Panc1 (cell line): ENCODE results near the gene LLGL1. TPM values are rescaled to one million over a fixed set of nuclear protein-coding genes. Genes with fewer than 3 reads are reported as not detected.

Experiments
- ATAC-seq: fragments of 200-7000 bp; cut with Tn5 transposase; 2 replicates; pipeline ENCODE4 v1.9.1; 2020; ENCODE audit warnings: mild to moderate bottlenecking, moderate library complexity
- BruUV-seq: library from RNA; stranded (reverse); fragments of 400-500 nt; replicated peaks from 2 replicates; lab custom pipeline; 2021; lab: Mats Ljungman, UMichigan
- CTCF ChIA-PET: fragments of 300-600 bp; sonication (Branson Sonifier 250); formaldehyde crosslinking; loops from one replicate; lab custom pipeline; 2022; ENCODE audit warnings: antibody characterized with exemption; lab: Charles Lee
- POLR2A ChIA-PET: fragments of 300-600 bp; sonication (Branson Sonifier 250); formaldehyde crosslinking; loops from one replicate; lab custom pipeline; 2022; ENCODE audit warnings: antibody characterized with exemption; lab: Charles Lee
- DNase-seq: peaks from one replicate; pipeline ENCODE4 v3.0.0-alpha.2; 2010; ENCODE audit warnings: low read depth, low spot score
- H3K27ac ChIP-seq: 2 replicates; pipeline ENCODE4 v1.5.1; 2011; ENCODE audit warnings: mild to moderate bottlenecking, low read length, inconsistent platforms
- H3K27me3 ChIP-seq: fragments of 200-500 bp; sonication (Bioruptor generic); 2 replicates; pipeline ENCODE4 v1.6.0; 2014; ENCODE audit warnings: low read length, inconsistent platforms; ENCODE audit not compliant: control insufficient read depth, insufficient read depth
- H3K36me3 ChIP-seq: fragments of 200-500 bp; sonication (Bioruptor generic); 2 replicates; pipeline ENCODE4 v1.5.1; 2014; ENCODE audit warnings: inconsistent platforms, mild to moderate bottlenecking, low read length, moderate library complexity; ENCODE audit not compliant: control insufficient read depth, insufficient read depth
- H3K4me1 ChIP-seq: 2 replicates; pipeline ENCODE4 v1.5.1; 2011; ENCODE audit warnings: inconsistent platforms, mild to moderate bottlenecking, low read length, moderate library complexity; ENCODE audit not compliant: control insufficient read depth, insufficient read depth
- H3K4me3 ChIP-seq, 2 experiments: 2 replicates each; pipeline ENCODE4 v1.5.1; 2011 to 2012; ENCODE audit warnings: low read depth in 2 of 2, low read length in 2 of 2, mild to moderate bottlenecking in 2 of 2, inconsistent platforms in 1 of 2, moderate library complexity in 1 of 2
- H3K9me3 ChIP-seq: fragments of 200-500 bp; sonication (Bioruptor generic); 2 replicates; pipeline ENCODE4 v1.5.1; 2014; ENCODE audit warnings: low read depth, mild to moderate bottlenecking, inconsistent platforms, low read length, moderate library complexity; ENCODE audit not compliant: control insufficient read depth, insufficient read depth
- POLR2AphosphoS5 ChIP-seq: IDR thresholded peaks from 2 replicates; pipeline ENCODE4 v1.6.1; 2012; ENCODE audit warnings: mild to moderate bottlenecking, low read depth, low read length, moderate library complexity
- SIN3A ChIP-seq: IDR thresholded peaks from 2 replicates; pipeline ENCODE4 v1.6.1; 2012; ENCODE audit warnings: low read depth, mild to moderate bottlenecking, low read length, moderate library complexity, borderline replicate concordance; ENCODE audit not compliant: insufficient read depth
- TCF7L2 ChIP-seq: IDR thresholded peaks from 2 replicates; pipeline ENCODE4 v1.6.1; 2011; ENCODE audit warnings: mild to moderate bottlenecking, low read depth, low read length, inconsistent platforms
- in situ Hi-C: cut with HindIII; loops from 2 replicates; pipeline ENCODE4 v1.10.0; 2016; ENCODE audit warnings: low sequenced_read_pairs, low pct_unique_long_range_greater_than_20kb
- intact Hi-C: fragments of 100-400 bp; cut with micrococcal nuclease; formaldehyde crosslinking; loops from one replicate; pipeline ENCODE4 v1.10.0; 2022; ENCODE audit not compliant: unreplicated experiment
- total RNA-seq: library from RNA; stranded (reverse); gene quantifications from one replicate; pipeline ENCODE4 v1.2.1, GENCODE V29; 2021; ENCODE audit not compliant: unreplicated experiment
- TF ChIP-seq, protein P1 (sequence below): fragments of 450-650 bp; IDR thresholded peaks from 2 replicates; pipeline ENCODE4 v1.5.1; 2017; ENCODE audit warnings: mild to moderate bottlenecking
- TF ChIP-seq, protein P2 (sequence below), 2 experiments: IDR thresholded peaks; 2 replicates each; pipeline ENCODE4 v1.6.1; 2011 to 2012; ENCODE audit warnings: low read depth in 2 of 2, control low read depth in 1 of 2, low read length in 1 of 2, mild to moderate bottlenecking in 1 of 2, moderate library complexity in 1 of 2; ENCODE audit not compliant: insufficient read depth in 1 of 2

The LLGL1 gene
- total RNA-seq, 1 experiment from 2014 or later = 18.4 TPM

DNA sequence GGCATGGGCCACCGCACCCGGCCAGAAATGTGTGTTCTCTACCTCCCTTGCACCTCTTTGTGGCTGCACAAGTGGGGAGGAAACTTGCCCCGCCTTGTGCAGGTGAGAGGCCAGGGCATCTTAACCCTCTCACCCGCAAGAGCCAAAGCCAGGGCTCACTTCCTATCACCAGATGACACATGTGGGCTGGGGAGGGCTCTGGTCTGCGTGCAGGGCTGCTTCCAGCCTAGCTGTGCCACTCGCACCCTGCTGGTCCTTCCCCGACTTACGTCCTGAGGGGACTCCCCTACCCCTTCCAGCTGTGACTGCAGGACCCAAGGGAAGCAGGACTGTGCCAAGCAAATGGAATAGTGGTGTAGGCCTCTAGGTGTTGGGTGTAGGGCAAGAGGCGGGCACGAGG, 41.9 kb downstream of the LLGL1 start:
- ChIA-PET POLR2A (interaction anchor here (0.5 kb wide), 1 partner anchor 67 kb away, joined by 4 read pairs; no protein-coding TSS in a partner anchor), CTCF (no interaction called here)
- H3K27ac ChIP-seq = no peak overlapping the region
- intact Hi-C loops (no loop called here), in situ Hi-C loops (no loop called here)
- no TSS peak for BruUV-seq
- DNase-seq (no peak), ATAC-seq (peak; percentile 20; the same call in 1 of the 2 replicates)
- H3K27me3 ChIP-seq = no peaks in the 10 kb centered on the region
- no peaks in the 10 kb centered on the region for H3K4me1 ChIP-seq
- H3K4me3 ChIP-seq = no peak overlapping the region
- H3K36me3 ChIP-seq = no peaks in the 10 kb centered on the region
- no peak for TF ChIP-seq SIN3A
- no peak for TF ChIP-seq TCF7L2
- TF ChIP-seq, protein P1, sequence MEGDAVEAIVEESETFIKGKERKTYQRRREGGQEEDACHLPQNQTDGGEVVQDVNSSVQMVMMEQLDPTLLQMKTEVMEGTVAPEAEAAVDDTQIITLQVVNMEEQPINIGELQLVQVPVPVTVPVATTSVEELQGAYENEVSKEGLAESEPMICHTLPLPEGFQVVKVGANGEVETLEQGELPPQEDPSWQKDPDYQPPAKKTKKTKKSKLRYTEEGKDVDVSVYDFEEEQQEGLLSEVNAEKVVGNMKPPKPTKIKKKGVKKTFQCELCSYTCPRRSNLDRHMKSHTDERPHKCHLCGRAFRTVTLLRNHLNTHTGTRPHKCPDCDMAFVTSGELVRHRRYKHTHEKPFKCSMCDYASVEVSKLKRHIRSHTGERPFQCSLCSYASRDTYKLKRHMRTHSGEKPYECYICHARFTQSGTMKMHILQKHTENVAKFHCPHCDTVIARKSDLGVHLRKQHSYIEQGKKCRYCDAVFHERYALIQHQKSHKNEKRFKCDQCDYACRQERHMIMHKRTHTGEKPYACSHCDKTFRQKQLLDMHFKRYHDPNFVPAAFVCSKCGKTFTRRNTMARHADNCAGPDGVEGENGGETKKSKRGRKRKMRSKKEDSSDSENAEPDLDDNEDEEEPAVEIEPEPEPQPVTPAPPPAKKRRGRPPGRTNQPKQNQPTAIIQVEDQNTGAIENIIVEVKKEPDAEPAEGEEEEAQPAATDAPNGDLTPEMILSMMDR = no peak
- TF ChIP-seq POLR2AphosphoS5 = no peak
- TF ChIP-seq, protein P2, sequence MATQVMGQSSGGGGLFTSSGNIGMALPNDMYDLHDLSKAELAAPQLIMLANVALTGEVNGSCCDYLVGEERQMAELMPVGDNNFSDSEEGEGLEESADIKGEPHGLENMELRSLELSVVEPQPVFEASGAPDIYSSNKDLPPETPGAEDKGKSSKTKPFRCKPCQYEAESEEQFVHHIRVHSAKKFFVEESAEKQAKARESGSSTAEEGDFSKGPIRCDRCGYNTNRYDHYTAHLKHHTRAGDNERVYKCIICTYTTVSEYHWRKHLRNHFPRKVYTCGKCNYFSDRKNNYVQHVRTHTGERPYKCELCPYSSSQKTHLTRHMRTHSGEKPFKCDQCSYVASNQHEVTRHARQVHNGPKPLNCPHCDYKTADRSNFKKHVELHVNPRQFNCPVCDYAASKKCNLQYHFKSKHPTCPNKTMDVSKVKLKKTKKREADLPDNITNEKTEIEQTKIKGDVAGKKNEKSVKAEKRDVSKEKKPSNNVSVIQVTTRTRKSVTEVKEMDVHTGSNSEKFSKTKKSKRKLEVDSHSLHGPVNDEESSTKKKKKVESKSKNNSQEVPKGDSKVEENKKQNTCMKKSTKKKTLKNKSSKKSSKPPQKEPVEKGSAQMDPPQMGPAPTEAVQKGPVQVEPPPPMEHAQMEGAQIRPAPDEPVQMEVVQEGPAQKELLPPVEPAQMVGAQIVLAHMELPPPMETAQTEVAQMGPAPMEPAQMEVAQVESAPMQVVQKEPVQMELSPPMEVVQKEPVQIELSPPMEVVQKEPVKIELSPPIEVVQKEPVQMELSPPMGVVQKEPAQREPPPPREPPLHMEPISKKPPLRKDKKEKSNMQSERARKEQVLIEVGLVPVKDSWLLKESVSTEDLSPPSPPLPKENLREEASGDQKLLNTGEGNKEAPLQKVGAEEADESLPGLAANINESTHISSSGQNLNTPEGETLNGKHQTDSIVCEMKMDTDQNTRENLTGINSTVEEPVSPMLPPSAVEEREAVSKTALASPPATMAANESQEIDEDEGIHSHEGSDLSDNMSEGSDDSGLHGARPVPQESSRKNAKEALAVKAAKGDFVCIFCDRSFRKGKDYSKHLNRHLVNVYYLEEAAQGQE (IDR thresholded peaks at IDR 0.05; ENCODE audit: insufficient read depth in 1 of 2, low read depth in 2 of 2, low read length in 1 of 2) = no peak
- no peaks in the 10 kb centered on the region for H3K9me3 ChIP-seq

DNA sequence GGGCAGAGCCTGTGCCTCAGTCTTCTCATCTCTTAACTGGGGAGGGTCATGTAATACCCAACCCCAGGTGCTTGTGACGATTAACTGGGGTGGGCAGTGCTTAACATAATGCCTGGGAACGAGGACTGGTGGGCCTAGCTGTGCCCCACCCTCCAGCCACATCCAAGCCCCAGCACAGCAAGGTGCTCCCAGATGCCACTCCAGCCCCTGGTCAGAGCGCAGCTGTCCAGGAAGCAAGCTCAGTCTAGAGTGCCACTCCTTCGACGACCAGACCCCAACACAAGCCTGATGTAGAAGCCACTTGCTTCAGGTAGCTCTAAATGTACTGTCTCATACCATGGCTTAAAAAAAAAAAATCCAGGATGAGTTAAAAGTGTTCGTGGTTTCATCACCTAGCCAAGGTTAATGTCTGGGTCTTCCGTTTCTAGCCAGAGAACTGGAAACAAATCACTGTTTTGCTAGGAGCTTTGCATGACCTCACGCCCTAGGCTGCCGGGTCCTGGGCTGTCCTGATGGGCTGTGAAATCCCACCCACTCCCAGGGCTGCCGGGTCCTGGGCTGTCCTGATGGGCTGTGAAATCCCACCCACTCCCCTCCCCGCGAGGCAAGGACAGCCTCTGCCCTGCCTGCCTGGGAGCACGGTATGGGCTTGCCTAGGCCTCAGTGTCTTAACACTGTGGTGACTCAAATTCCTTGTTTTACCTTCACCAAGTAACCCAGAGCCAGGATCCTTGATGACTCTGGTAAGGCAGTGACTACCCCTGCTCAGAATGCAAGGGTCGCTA, 42.7 kb downstream of the LLGL1 start:
- TF ChIP-seq SIN3A (no peak), TCF7L2 (no peak), POLR2AphosphoS5 (0 out of 2 replicates have a peak, but pooled peaks have one; percentile 14)
- TF ChIP-seq, protein P2 (IDR thresholded peaks at IDR 0.05; ENCODE audit: insufficient read depth in 1 of 2, low read depth in 2 of 2, low read length in 1 of 2) = no peak
- TF ChIP-seq, protein P1 = no peak
- CTCF ChIA-PET = no interaction called here

More for the DNA sequence above, 42.7 kb downstream of the LLGL1 start:
- Histone ChIP-seq H3K4me1 (no peaks in the 10 kb centered on the region), H3K27ac (no peak overlapping the region), H3K4me3 (no peak overlapping the region), H3K27me3 (no peaks in the 10 kb centered on the region), H3K36me3 (no peaks in the 10 kb centered on the region), H3K9me3 (no peaks in the 10 kb centered on the region)
- ATAC-seq = peak; percentile 35; the same call in 1 of the 2 replicates
- POLR2A ChIA-PET = interaction anchor here (0.5 kb wide), 1 partner anchor 68 kb away, joined by 4 read pairs; no protein-coding TSS in a partner anchor
- intact Hi-C loops (no loop called here), in situ Hi-C loops (no loop called here)
- DNase-seq = no peak
- no TSS peak for BruUV-seq
